Chondrocyte (in vitro differentiated cells): ENCODE results near the gene IQCB1. TPM values are rescaled to one million over a fixed set of nuclear protein-coding genes. Genes with fewer than 3 reads are reported as not detected.

Experiments
- DNase-seq: peaks from one replicate; pipeline ENCODE4 v3.0.0; 2021; ENCODE audit warnings: mixed read lengths, low spot score
- H3K27ac Mint-ChIP-seq: one replicate; pipeline ENCODE4 v1.8.0; 2021; ENCODE audit warnings: mild to moderate bottlenecking, moderate library complexity, mixed read lengths; ENCODE audit not compliant: unreplicated experiment
- H3K27me3 Mint-ChIP-seq: 2 replicates; pipeline ENCODE4 v1.8.0; 2021; ENCODE audit warnings: low read depth, mixed read lengths
- H3K36me3 Mint-ChIP-seq: 2 replicates; pipeline ENCODE4 v1.8.0; 2021; ENCODE audit warnings: low read depth, mixed read lengths
- H3K4me1 Mint-ChIP-seq: 2 replicates; pipeline ENCODE4 v1.8.0; 2021; ENCODE audit warnings: low read depth, mild to moderate bottlenecking, mixed read lengths
- H3K4me3 Mint-ChIP-seq: one replicate; pipeline ENCODE4 v1.8.0; 2021; ENCODE audit warnings: mild to moderate bottlenecking, moderate library complexity, mixed read lengths; ENCODE audit not compliant: unreplicated experiment
- H3K9me3 Mint-ChIP-seq: 2 replicates; pipeline ENCODE4 v1.8.0; 2021; ENCODE audit warnings: low read depth, mixed read lengths
- CTCF ChIP-seq: fragments of 200-600 bp; sonication (generic); IDR thresholded peaks from 2 replicates; pipeline ENCODE4 v1.5.0; 2021; ENCODE audit warnings: antibody characterized with exemption, mild to moderate bottlenecking, moderate library complexity
- total RNA-seq: library from RNA; stranded (reverse); gene quantifications from 3 replicates; pipeline ENCODE4 v1.2.1, GENCODE V29; 2021

The IQCB1 gene
- total RNA-seq, 1 donor from 2014 or later, result 12.6 TPM

GRCh38 chr3:121817753-121818152 is 17.1 kb downstream of the IQCB1 start:
- no peak for TF ChIP-seq CTCF
- Mint-ChIP-seq H3K27me3 (no peaks in the 10 kb centered on the region), H3K4me1 (peaks cover 11% of the 10 kb centered on the region), H3K27ac (no peak overlapping the region), H3K4me3 (no peak overlapping the region), H3K9me3 (peaks cover 24% of the 10 kb centered on the region), H3K36me3 (peaks cover 36% of the 10 kb centered on the region)
- no peak for DNase-seq

GRCh38 chr3:121809249-121809648 is 25.6 kb downstream of the IQCB1 start:
- no peak for DNase-seq
- Mint-ChIP-seq H3K4me3 (no peak overlapping the region), H3K27ac (no peak overlapping the region), H3K27me3 (no peaks in the 10 kb centered on the region), H3K9me3 (no peaks in the 10 kb centered on the region), H3K36me3 (peaks cover 25% of the 10 kb centered on the region), H3K4me1 (no peaks in the 10 kb centered on the region)
- no peak for TF ChIP-seq CTCF

GRCh38 chr3:121803771-121804320 is 31.0 kb downstream of the IQCB1 start:
- Mint-ChIP-seq H3K9me3 (no peaks in the 10 kb centered on the region), H3K4me1 (no peaks in the 10 kb centered on the region), H3K36me3 (peaks cover 25% of the 10 kb centered on the region), H3K4me3 (no peak overlapping the region), H3K27me3 (no peaks in the 10 kb centered on the region), H3K27ac (no peak overlapping the region)
- DNase-seq, result no peak
- no peak for TF ChIP-seq CTCF

GRCh38 chr3:121800906-121801305 is 34.0 kb downstream of the IQCB1 start:
- no peak overlapping the region for H3K4me3 Mint-ChIP-seq
- no peak for TF ChIP-seq CTCF
- no peaks in the 10 kb centered on the region for H3K9me3 Mint-ChIP-seq
- H3K36me3 Mint-ChIP-seq, result peaks cover 20% of the 10 kb centered on the region
- no peaks in the 10 kb centered on the region for H3K27me3 Mint-ChIP-seq
- H3K27ac Mint-ChIP-seq, result no peak overlapping the region
- no peaks in the 10 kb centered on the region for H3K4me1 Mint-ChIP-seq
- DNase-seq, result no peak

- Mint-ChIP-seq H3K36me3 (peaks cover 7% of the 10 kb centered on the region), H3K9me3 (no peaks in the 10 kb centered on the region), H3K27ac (no peak overlapping the region), H3K4me1 (peaks cover 9% of the 10 kb centered on the region), H3K4me3 (no peak overlapping the region), H3K27me3 (no peaks in the 10 kb centered on the region)
- no peak for TF ChIP-seq CTCF
- DNase-seq, result no peak
Measured at GRCh38 chr3:121796970-121797369, 37.9 kb downstream of the IQCB1 start.
